Left lung (tissue), 10 donors: ENCODE measurements around the gene HOXA7. TPM values are rescaled to one million over a fixed set of nuclear protein-coding genes. Genes with fewer than 3 reads are reported as not detected.

Experiments used
- ATAC-seq: fragments of 200-7000 bp; cut with Tn5 transposase; one replicate; pipeline ENCODE4 v1.9.1; 2020; ENCODE audit warnings: moderate library complexity
- DNase-seq, 4 donors: peaks; one replicate each; pipeline ENCODE4 v3.0.0-alpha.2; 2013 to 2020
- H3K27ac ChIP-seq, 2 donors: fragments of 200-600 bp; sonication (generic) in 1 of 2; one replicate each; pipeline versions ENCODE4 v1.5.0 to v1.8.0; 2020 to 2021
- H3K27me3 ChIP-seq, 2 donors: fragments of 200-600 bp; sonication (generic) in 1 of 2; one replicate each; pipeline versions ENCODE4 v1.5.0 to v1.8.0; 2020 to 2021
- H3K36me3 ChIP-seq, 2 donors: fragments of 200-600 bp; sonication (generic) in 1 of 2; one replicate each; pipeline versions ENCODE4 v1.5.0 to v1.8.0; 2020 to 2021
- H3K4me1 ChIP-seq, 2 donors: fragments of 200-600 bp; one replicate each; pipeline ENCODE4 v1.8.0; 2021
- H3K4me3 ChIP-seq, 2 donors: fragments of 200-600 bp; sonication (generic) in 1 of 2; one replicate each; pipeline versions ENCODE4 v1.5.0 to v1.8.0; 2020 to 2021; ENCODE audit warnings: mild to moderate bottlenecking in 1 of 2
- H3K9me3 ChIP-seq, 2 donors: fragments of 200-600 bp; sonication (generic) in 1 of 2; one replicate each; pipeline versions ENCODE4 v1.5.0 to v1.8.0; 2020 to 2021
- CTCF ChIP-seq, 2 donors: fragments of 200-600 bp; sonication (generic) in 1 of 2; IDR thresholded peaks; one replicate each; pipeline versions ENCODE4 v1.5.0 to v1.8.0; 2021; ENCODE audit warnings: antibody characterized with exemption in 2 of 2
- intact Hi-C, 2 donors: fragments of 100-400 bp; cut with DNase I; formaldehyde crosslinking; loops; one replicate each; pipeline versions ENCODE4 v1.11.2 to v1.14.2; 2022
- polyA plus RNA-seq, 6 donors: library from polyadenylated mRNA; unstranded; fragments of 120-200 nt; gene quantifications; one replicate each; pipeline ENCODE4 v1.2.1, GENCODE V29; 2013; ENCODE audit not compliant: insufficient read length in 6 of 6
- total RNA-seq, 2 donors: library from RNA; stranded (reverse); fragmentation: NEBNext Ultra II Directional; extraction: Animal tissue kit (Norgen Biotek cat#: 25700); gene quantifications; one replicate each; pipeline ENCODE4 v1.2.1, GENCODE V29; 2021
- donor health status: DM: no; HTN: yes; CAD: no.
- donor health status: DM: no; HTN: no; CAD: no.

Gene HOXA7
- total and polyA plus RNA-seq, 8 donors: 1.3 to 6.4 (median 4.9) TPM

DNA sequence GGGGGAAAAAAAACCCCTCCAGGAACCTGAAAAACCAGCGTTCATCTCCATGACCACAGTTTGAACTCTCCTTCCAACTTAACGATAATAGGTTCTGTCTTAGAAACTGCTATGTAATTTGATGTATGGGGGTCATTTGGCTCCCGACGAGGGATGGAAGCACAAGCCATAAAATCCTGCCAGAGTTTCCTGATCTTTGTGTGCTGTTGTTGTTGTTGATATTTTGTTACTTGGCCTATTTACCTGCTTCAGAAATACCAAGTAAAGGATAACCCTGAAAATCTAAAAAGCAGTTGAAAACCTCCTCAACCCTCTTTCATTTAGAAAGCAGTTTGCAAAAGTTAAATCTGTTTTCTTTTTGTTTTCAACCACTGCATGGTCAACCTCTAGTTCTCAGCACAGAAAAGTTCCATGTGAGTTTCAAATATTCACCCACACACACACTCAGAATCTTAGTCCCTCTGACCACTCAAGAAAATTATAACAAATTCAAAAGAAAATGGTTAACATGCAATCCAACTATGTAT is 44.7 kb downstream of the HOXA7 start:
- ATAC-seq: no peak
- no peaks in the 10 kb centered on the region for H3K36me3 ChIP-seq
- no peak for DNase-seq
- H3K27me3 ChIP-seq: peaks cover 4 to 77% of the 10 kb centered on the region in 2 donors
- no peaks in the 10 kb centered on the region for H3K9me3 ChIP-seq
- peak overlapping the region in 1 of 2 donors; percentile 42 for H3K4me3 ChIP-seq
- H3K27ac ChIP-seq: peak overlapping the region; percentile 25 to 90
- peaks cover 2 to 5% of the 10 kb centered on the region in 2 donors for H3K4me1 ChIP-seq
- TF ChIP-seq CTCF (IDR thresholded peaks at IDR 0.05): no peak
- intact Hi-C loops: no loop called here

DNA sequence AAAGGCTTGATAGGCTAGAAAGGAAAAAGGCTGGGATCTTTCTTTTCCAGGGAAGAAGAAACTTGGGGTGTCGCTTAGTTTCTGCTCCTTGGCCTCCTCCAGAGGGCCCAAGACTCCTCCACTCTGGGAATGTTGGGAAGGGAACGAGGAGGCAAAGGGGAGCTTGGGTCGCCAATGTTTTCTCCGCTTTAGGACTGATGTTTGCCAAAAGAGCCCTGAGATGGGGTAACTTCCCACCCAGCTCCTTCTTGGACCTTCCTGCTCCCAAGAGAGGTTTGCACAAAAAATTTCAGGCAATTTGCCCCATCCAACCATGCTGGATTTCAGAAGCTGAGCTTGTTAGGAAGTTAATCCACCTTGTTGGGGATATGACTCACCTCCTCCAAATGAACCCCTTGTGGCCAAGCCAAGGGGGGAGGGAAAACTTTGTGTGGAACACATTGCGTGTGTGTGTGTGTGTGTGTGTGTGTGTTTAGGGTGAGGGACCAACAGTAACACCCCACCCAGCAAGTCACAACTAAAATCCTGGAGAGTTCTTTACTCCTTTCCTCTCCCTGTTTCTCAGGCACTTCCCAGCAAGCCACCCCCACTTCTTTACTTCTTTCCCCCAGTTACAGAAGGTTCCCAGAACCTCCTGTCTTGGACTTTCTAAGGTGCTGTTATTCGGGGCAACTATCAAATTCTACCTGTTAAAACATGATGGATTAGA is 45.3 kb downstream of the HOXA7 start:
- TF ChIP-seq CTCF (IDR thresholded peaks at IDR 0.05): no peak
- H3K4me1 ChIP-seq: peaks cover 6 to 8% of the 10 kb centered on the region in 2 donors
- ATAC-seq: no peak
- H3K27ac ChIP-seq: peak overlapping the region; percentile 25 to 90
- intact Hi-C loops: no loop called here
- H3K9me3 ChIP-seq: no peaks in the 10 kb centered on the region
- peaks cover 10 to 77% of the 10 kb centered on the region in 2 donors for H3K27me3 ChIP-seq
- no peak for DNase-seq
- H3K4me3 ChIP-seq: no peak overlapping the region
- H3K36me3 ChIP-seq: no peaks in the 10 kb centered on the region

DNA sequence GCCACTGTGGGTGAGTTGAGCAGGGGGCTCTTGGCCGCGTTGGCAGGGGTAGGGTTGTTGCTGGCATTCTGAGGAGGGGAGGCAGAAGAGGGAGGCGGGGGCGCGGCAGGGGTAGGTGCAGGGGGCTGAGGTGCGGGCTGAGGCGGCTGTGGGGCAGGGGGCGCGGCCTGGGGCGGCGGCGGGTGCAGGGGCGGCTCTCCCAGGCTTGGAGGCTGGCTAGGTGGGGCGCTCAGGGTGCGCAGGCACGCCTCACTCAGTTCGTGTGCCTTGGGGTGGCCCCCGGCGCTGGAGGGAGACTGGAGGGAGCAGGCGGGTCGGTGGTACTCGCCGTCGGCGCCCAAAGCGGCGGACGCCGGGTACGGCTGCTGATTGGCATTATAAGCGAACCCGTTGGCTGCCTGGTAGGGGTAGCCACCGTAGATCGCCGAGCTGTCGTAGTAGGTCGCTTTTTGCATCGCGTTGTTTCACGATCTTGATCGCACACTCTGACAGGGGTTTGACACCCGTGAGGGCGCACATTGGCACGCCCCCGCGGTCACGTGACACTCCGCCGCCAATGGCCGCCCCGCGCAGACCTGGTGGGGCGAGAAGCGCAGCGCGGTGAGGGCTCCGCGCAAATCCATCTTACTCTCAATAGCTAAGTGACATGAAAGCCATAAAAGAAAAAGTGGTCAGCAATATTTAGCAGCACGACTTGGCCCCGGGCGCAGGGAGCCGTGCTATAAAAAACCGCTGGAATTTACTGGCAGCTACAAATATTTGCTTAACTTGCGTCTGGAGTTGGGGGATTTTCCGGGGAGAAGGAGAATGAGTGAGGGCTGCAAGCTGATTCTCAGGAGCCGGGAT is 46.1 kb downstream of the HOXA7 start:
- H3K4me3 ChIP-seq: no peak overlapping the region
- peak; percentile 30 for ATAC-seq
- TF ChIP-seq CTCF (IDR thresholded peaks at IDR 0.05): no peak
- peak overlapping the region; percentile 48 to 90 for H3K27ac ChIP-seq
- intact Hi-C loops: no loop called here
- no peaks in the 10 kb centered on the region for H3K9me3 ChIP-seq
- peaks cover 14 to 77% of the 10 kb centered on the region in 2 donors for H3K27me3 ChIP-seq
- peak in 2 of 4 donors; percentile 53 to 86 for DNase-seq
- peaks cover 6 to 16% of the 10 kb centered on the region in 2 donors for H3K4me1 ChIP-seq
- no peaks in the 10 kb centered on the region for H3K36me3 ChIP-seq

- H3K9me3 ChIP-seq: no peaks in the 10 kb centered on the region
- ATAC-seq (no peak), DNase-seq (no peak)
- peaks cover 14 to 79% of the 10 kb centered on the region in 2 donors for H3K27me3 ChIP-seq
- peaks cover 6 to 19% of the 10 kb centered on the region in 2 donors for H3K4me1 ChIP-seq
- intact Hi-C loops: no loop called here
- no peak overlapping the region for H3K4me3 ChIP-seq
- H3K36me3 ChIP-seq: no peaks in the 10 kb centered on the region
- peak overlapping the region; percentile 82 to 90 for H3K27ac ChIP-seq
- TF ChIP-seq CTCF (IDR thresholded peaks at IDR 0.05): no peak
Measured at GRCh38 chr7:27109466-27110185, 46.8 kb downstream of the HOXA7 start.
